HepG2 (cell line): ENCODE results near the gene ZFP90. TPM values are rescaled to one million over a fixed set of nuclear protein-coding genes. Genes with fewer than 3 reads are reported as not detected.

ENCODE experiments used
- CBX1 ChIP-seq: IDR thresholded peaks from one replicate; pipeline ENCODE4 v1.6.1; 2016; ENCODE audit warnings: antibody characterized with exemption, low read depth
- CBX5 ChIP-seq: sonication (generic); formaldehyde crosslinking; IDR thresholded peaks from 2 replicates; pipeline ENCODE4 v1.4.0; 2020; ENCODE audit warnings: missing genetic modification reagents, borderline replicate concordance
- GABPB1 ChIP-seq: IDR thresholded peaks from 2 replicates; pipeline ENCODE4 v1.6.1; 2016; ENCODE audit warnings: mild to moderate bottlenecking, missing genetic modification reagents, moderate library complexity, missing compliant biosample characterization
- GZF1 ChIP-seq: sonication (generic); formaldehyde crosslinking; IDR thresholded peaks from 2 replicates; pipeline ENCODE4 v1.5.1; 2020; ENCODE audit warnings: mild to moderate bottlenecking, missing genetic modification reagents
- HMGXB4 ChIP-seq, 2 experiments: sonication (generic) in 1 of 2; formaldehyde crosslinking in 1 of 2; IDR thresholded peaks; 2 replicates each; pipeline versions ENCODE4 v1.4.0 to v1.6.1; 2018 to 2020; ENCODE audit warnings: missing genetic modification reagents in 2 of 2, borderline replicate concordance in 1 of 2, low read depth in 1 of 2, mild to moderate bottlenecking in 1 of 2, missing biosample characterization in 1 of 2
- MAF1 ChIP-seq: sonication (generic); formaldehyde crosslinking; IDR thresholded peaks from 2 replicates; pipeline ENCODE4 v1.5.0; 2020; ENCODE audit warnings: missing genetic modification reagents, borderline replicate concordance
- MBNL3 ChIP-seq: fragments of 250-450 bp; sonication (Bioruptor Pico); conservative IDR thresholded peaks from 2 replicates; pipeline ENCODE4 v1.8.0; 2022; ENCODE audit warnings: mild to moderate bottlenecking, inconsistent platforms
- MXI1 ChIP-seq: IDR thresholded peaks from 3 replicates; pipeline ENCODE4 v1.6.1; 2012; ENCODE audit warnings: low read depth, low read length, inconsistent platforms, borderline replicate concordance
- NR2F1 ChIP-seq, 2 experiments: fragments of 450-650 bp in 1 of 2; formaldehyde crosslinking in 1 of 2; IDR thresholded peaks; 2 replicates each; pipeline versions ENCODE4 v1.5.0 to v1.6.1; 2016 to 2020; ENCODE audit warnings: mild to moderate bottlenecking in 1 of 2, missing compliant biosample characterization in 1 of 2, missing genetic modification reagents in 1 of 2, moderate library complexity in 1 of 2
- RFX1 ChIP-seq: fragments of 450-650 bp; IDR thresholded peaks from 2 replicates; pipeline ENCODE4 v1.6.1; 2017
- SKI ChIP-seq: fragments of 450-650 bp; IDR thresholded peaks from one replicate; pipeline ENCODE4 v1.6.1; 2018; ENCODE audit warnings: mild to moderate bottlenecking; ENCODE audit not compliant: partially characterized antibody
- SUZ12 ChIP-seq: fragments of 150-350 bp; IDR thresholded peaks from 2 replicates; pipeline ENCODE4 v1.6.1; 2014; ENCODE audit warnings: low read depth, low read length
- TMF1 ChIP-seq: sonication (generic); formaldehyde crosslinking; IDR thresholded peaks from 2 replicates; pipeline ENCODE4 v1.8.1; 2022; ENCODE audit warnings: low read depth, missing genetic modification reagents
- TOPORS ChIP-seq: sonication (generic); formaldehyde crosslinking; IDR thresholded peaks from 2 replicates; pipeline ENCODE4 v1.8.0; 2023; ENCODE audit warnings: mild to moderate bottlenecking, missing genetic modification reagents
- ZFP41 ChIP-seq: sonication (generic); formaldehyde crosslinking; IDR thresholded peaks from 2 replicates; pipeline ENCODE4 v1.4.0; 2020; ENCODE audit warnings: mild to moderate bottlenecking, missing genetic modification reagents, borderline replicate concordance
- ZFP90 ChIP-seq: sonication (generic); formaldehyde crosslinking; IDR thresholded peaks from 2 replicates; pipeline ENCODE4 v1.8.0; 2022; ENCODE audit warnings: missing genetic modification reagents, mild to moderate bottlenecking, inconsistent platforms, borderline replicate concordance
- ZNF256 ChIP-seq: sonication (generic); formaldehyde crosslinking; conservative IDR thresholded peaks from 2 replicates; pipeline ENCODE4 v1.4.0; 2020; ENCODE audit warnings: missing genetic modification reagents
- ZNF274 ChIP-seq: sonication (generic); formaldehyde crosslinking; IDR thresholded peaks from 2 replicates; pipeline ENCODE4 v1.5.1; 2020; ENCODE audit warnings: mild to moderate bottlenecking, missing genetic modification reagents
- ZNF292 ChIP-seq: sonication (generic); formaldehyde crosslinking; IDR thresholded peaks from 2 replicates; pipeline ENCODE4 v1.8.1; 2022; ENCODE audit warnings: mild to moderate bottlenecking, low read depth, missing genetic modification reagents, borderline replicate concordance
- ZNF34 ChIP-seq: sonication (generic); formaldehyde crosslinking; IDR thresholded peaks from 2 replicates; pipeline ENCODE4 v1.4.0; 2020; ENCODE audit warnings: mild to moderate bottlenecking, missing genetic modification reagents, borderline replicate concordance
- ZNF598 ChIP-seq: sonication (generic); formaldehyde crosslinking; IDR thresholded peaks from 2 replicates; pipeline ENCODE4 v1.5.1; 2020; ENCODE audit warnings: mild to moderate bottlenecking, missing genetic modification reagents, borderline replicate concordance
- ZNF672 ChIP-seq: sonication (generic); formaldehyde crosslinking; IDR thresholded peaks from 2 replicates; pipeline ENCODE4 v1.8.1; 2022; ENCODE audit warnings: missing genetic modification reagents
- ZNF761 ChIP-seq: sonication (generic); formaldehyde crosslinking; conservative IDR thresholded peaks from 2 replicates; pipeline ENCODE4 v1.4.0; 2020; ENCODE audit warnings: mild to moderate bottlenecking, missing genetic modification reagents
- ZNF772 ChIP-seq: sonication (generic); formaldehyde crosslinking; IDR thresholded peaks from 2 replicates; pipeline ENCODE4 v1.5.0; 2020; ENCODE audit warnings: mild to moderate bottlenecking, missing genetic modification reagents
- polyA plus RNA-seq, 8 experiments: library from polyadenylated mRNA; depleted of rRNA in 3 of 8; stranded (reverse) in 7 of 8; unstranded in 1 of 8; fragments of >200 nt; fragmentation: Illumina TruSeq in 4 of 8; extraction: Trizol in 4 of 8; gene quantifications; 2 replicates each; pipeline versions ENCODE4 v1.2.1 to v1.2.3, GENCODE V29; 2011 to 2016; ENCODE audit warnings: low read depth in 4 of 8, missing spikeins in 1 of 8, mixed read lengths in 1 of 8; ENCODE audit not compliant: insufficient read depth in 1 of 8
- total RNA-seq, 5 experiments: library from RNA; depleted of rRNA; stranded (reverse); fragments of >200 nt; fragmentation: Illumina TruSeq; extraction: Trizol; gene quantifications; 2 replicates each; pipeline ENCODE4 v1.2.3, GENCODE V29; 2016; ENCODE audit warnings: low read depth in 1 of 5
- TF ChIP-seq, protein P1 (sequence below): sonication (generic); formaldehyde crosslinking; IDR thresholded peaks from 2 replicates; pipeline ENCODE4 v1.4.0; 2020; ENCODE audit warnings: missing genetic modification reagents, borderline replicate concordance
- TF ChIP-seq, protein P2 (sequence below): IDR thresholded peaks from 2 replicates; pipeline ENCODE4 v1.6.1; 2012; ENCODE audit warnings: low read length, improper control_type of control experiment

ZFP90 gene
- total and polyA plus RNA-seq, 2 of the 13 experiments (the other 11 are each of a cell fraction or from before 2014, with no cell fraction given) = 17.6 to 18.9 TPM

- 0 out of 4 replicates have a peak, but pooled peaks have one; percentile 9 to 40 for TF ChIP-seq NR2F1 (CRISPR knock-in tag; IDR thresholded peaks at IDR 0.05)
- TF ChIP-seq MAF1 (CRISPR knock-in tag) = 0 out of 2 replicates have a peak, but pooled peaks have one; percentile 45
- peak; percentile 82; the same call in 1 of the 2 replicates for TF ChIP-seq TOPORS (CRISPR knock-in tag)
- peak; percentile 72 for TF ChIP-seq CBX1
- TF ChIP-seq, protein P1, sequence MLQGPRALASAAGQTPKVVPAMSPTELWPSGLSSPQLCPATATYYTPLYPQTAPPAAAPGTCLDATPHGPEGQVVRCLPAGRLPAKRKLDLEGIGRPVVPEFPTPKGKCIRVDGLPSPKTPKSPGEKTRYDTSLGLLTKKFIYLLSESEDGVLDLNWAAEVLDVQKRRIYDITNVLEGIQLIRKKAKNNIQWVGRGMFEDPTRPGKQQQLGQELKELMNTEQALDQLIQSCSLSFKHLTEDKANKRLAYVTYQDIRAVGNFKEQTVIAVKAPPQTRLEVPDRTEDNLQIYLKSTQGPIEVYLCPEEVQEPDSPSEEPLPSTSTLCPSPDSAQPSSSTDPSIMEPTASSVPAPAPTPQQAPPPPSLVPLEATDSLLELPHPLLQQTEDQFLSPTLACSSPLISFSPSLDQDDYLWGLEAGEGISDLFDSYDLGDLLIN (CRISPR knock-in tag) = no peak
- TF ChIP-seq ZNF598 (CRISPR knock-in tag) = no peak
- no peak for TF ChIP-seq ZNF672
- TF ChIP-seq ZNF761 (CRISPR knock-in tag) = no peak; the same call in 1 of the 2 replicates
- peak; percentile 81 to 88 for TF ChIP-seq HMGXB4 (CRISPR knock-in tag; IDR thresholded peaks at IDR 0.05; ENCODE audit: borderline replicate concordance in 1 of 2, low read depth in 1 of 2)
- peak; percentile 96; the same call in 2 of the 3 replicates for TF ChIP-seq MXI1
- no peak for TF ChIP-seq ZNF256 (CRISPR knock-in tag)
- TF ChIP-seq ZNF292 = peak; percentile 67; the same call in 1 of the 2 replicates
- TF ChIP-seq MBNL3 (CRISPR knock-in tag) = no peak
- TF ChIP-seq CBX5 = 0 out of 2 replicates have a peak, but pooled peaks have one; percentile 21
- TF ChIP-seq ZFP41 (CRISPR knock-in tag) = no peak
- peak; percentile 92 for TF ChIP-seq RFX1
- no peak for TF ChIP-seq SUZ12
- TF ChIP-seq GABPB1 (CRISPR knock-in tag) = peak; percentile 59; the same call in 1 of the 2 replicates
- no peak for TF ChIP-seq GZF1 (CRISPR knock-in tag)
- TF ChIP-seq ZNF34 (CRISPR knock-in tag) = no peak
- no peak for TF ChIP-seq TMF1 (CRISPR knock-in tag)
- no peak; the same call in 1 of the 2 replicates for TF ChIP-seq ZNF772
- peak; percentile 89 for TF ChIP-seq ZNF274 (CRISPR knock-in tag)
- TF ChIP-seq, protein P2, sequence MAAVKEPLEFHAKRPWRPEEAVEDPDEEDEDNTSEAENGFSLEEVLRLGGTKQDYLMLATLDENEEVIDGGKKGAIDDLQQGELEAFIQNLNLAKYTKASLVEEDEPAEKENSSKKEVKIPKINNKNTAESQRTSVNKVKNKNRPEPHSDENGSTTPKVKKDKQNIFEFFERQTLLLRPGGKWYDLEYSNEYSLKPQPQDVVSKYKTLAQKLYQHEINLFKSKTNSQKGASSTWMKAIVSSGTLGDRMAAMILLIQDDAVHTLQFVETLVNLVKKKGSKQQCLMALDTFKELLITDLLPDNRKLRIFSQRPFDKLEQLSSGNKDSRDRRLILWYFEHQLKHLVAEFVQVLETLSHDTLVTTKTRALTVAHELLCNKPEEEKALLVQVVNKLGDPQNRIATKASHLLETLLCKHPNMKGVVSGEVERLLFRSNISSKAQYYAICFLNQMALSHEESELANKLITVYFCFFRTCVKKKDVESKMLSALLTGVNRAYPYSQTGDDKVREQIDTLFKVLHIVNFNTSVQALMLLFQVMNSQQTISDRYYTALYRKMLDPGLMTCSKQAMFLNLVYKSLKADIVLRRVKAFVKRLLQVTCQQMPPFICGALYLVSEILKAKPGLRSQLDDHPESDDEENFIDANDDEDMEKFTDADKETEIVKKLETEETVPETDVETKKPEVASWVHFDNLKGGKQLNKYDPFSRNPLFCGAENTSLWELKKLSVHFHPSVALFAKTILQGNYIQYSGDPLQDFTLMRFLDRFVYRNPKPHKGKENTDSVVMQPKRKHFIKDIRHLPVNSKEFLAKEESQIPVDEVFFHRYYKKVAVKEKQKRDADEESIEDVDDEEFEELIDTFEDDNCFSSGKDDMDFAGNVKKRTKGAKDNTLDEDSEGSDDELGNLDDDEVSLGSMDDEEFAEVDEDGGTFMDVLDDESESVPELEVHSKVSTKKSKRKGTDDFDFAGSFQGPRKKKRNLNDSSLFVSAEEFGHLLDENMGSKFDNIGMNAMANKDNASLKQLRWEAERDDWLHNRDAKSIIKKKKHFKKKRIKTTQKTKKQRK = no peak
- TF ChIP-seq SKI = peak; percentile 54
- TF ChIP-seq ZFP90 (CRISPR knock-in tag) = peak; percentile 70; the same call in 1 of the 2 replicates
These were observed 18.4 kb upstream of the ZFP90 start (continued) for GRCh38 chr16:68520649-68521086.
